ENCODE data around the gene UBE2Q1. TPM values are rescaled to one million over a fixed set of nuclear protein-coding genes. Genes with fewer than 3 reads are reported as not detected.

The UBE2Q1 gene
- total and polyA plus RNA-seq, 2 of the 4 experiments (the other 2 are of a cell fraction): 20.6 to 24.7 TPM

DNA sequence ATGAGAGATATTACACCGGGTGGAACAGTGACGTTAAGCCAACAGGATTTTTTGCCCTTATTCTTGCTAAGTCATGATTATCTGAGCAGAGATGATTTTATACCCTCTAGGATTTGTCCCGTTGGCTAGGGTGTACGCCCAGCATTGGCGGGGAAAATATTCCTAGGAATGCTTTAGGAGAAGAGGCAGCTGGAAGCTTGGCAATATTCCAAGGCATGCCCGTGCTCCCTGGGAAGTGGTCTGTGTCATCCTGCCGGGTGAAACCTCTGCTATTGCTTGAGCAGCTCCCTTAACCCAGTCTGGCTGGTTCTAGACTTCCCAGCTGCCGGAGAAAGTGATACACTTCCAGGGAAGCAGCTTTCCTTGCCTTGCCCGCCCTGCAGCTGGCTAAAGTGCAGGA, 25.3 kb upstream of the UBE2Q1 start:
- Histone ChIP-seq H3K4ac (ENCODE audit: low read depth, low read length) (no peak overlapping the region), H3K14ac (replicated peaks; ENCODE audit: low read depth, low read length) (no peak overlapping the region), H3K18ac (ENCODE audit: low read depth, low read length) (no peak overlapping the region), H3K9me3 (ENCODE audit: control insufficient read depth, insufficient read depth, low read length) (no peaks in the 10 kb centered on the region), H4K20me1 (ENCODE audit: insufficient read depth, low read length) (peaks cover 30% of the 10 kb centered on the region; the same call in 1 of the 2 replicates), H3K56ac (ENCODE audit: extremely low read depth, insufficient read depth, low read length) (no peak overlapping the region), H3K9me1 (ENCODE audit: insufficient read depth, low read length) (peaks cover 4% of the 10 kb centered on the region), H3K79me1 (ENCODE audit: low read depth in 1 of 2, low read length in 2 of 2) (peaks cover 5 to 38% of the 10 kb centered on the region in 2 experiments), H2BK15ac (ENCODE audit: low read depth, low read length) (no peak overlapping the region), H2AK5ac (ENCODE audit: low read depth, low read length) (no peak overlapping the region), H2BK120ac (ENCODE audit: low read depth, low read length) (no peak overlapping the region), H2AK9ac (replicated peaks; ENCODE audit: low read depth, low read length, poor library complexity) (no peak overlapping the region), H3K27ac (ENCODE audit: insufficient read depth, low read length) (no peak overlapping the region), H3K23ac (ENCODE audit: low read depth, low read length) (no peak overlapping the region), H2BK20ac (ENCODE audit: low read depth, low read length) (no peak overlapping the region), H4K8ac (ENCODE audit: low read depth in 2 of 2, low read length in 2 of 2) (no peak overlapping the region), H3K4me1 (ENCODE audit: control insufficient read depth, insufficient read depth, low read length) (peaks cover 3% of the 10 kb centered on the region), H3K4me2 (ENCODE audit: low read depth, low read length) (no peak overlapping the region), H3K9ac (ENCODE audit: low read depth, low read length) (no peak overlapping the region), H2AFZ (replicated peaks; ENCODE audit: low read length, poor library complexity) (no peak overlapping the region), H3K27me3 (ENCODE audit: control insufficient read depth, insufficient read depth, low read length) (no peaks in the 10 kb centered on the region), H4K5ac (ENCODE audit: low read depth, low read length) (no peak overlapping the region), H4K91ac (ENCODE audit: insufficient read depth, low read depth, low read length) (no peak overlapping the region), H2BK5ac (ENCODE audit: low read depth, low read length, poor library complexity, severe bottlenecking) (no peak overlapping the region), H3K36me3 (ENCODE audit: control insufficient read depth, insufficient read depth, low read length) (peaks cover 88% of the 10 kb centered on the region), H3K4me3 (ENCODE audit: insufficient read depth, low read depth, low read length) (no peak overlapping the region)
- BruUV-seq (replicated peaks): no TSS peak
- intact Hi-C loops (cut with micrococcal nuclease): no loop called here
- ChIA-PET POLR2A (ENCODE audit: unreplicated experiment) (no interaction called here), CTCF (interaction anchor here (0.6 kb wide), 1 partner anchor 219 kb away, joined by 3 read pairs; no protein-coding TSS in a partner anchor)
- WGBS, 2 experiments (ENCODE audit: extremely low coverage in 2 of 2, insufficient read length in 1 of 2): 51% methylated on average over 4 of the region's 9 CpGs; no CpG with 5 or more reads in 1 of the 2 experiments
- in situ Hi-C loops (cut with MboI; ENCODE audit: low sequenced_read_pairs): no loop called here
- TF ChIP-seq, protein P1, sequence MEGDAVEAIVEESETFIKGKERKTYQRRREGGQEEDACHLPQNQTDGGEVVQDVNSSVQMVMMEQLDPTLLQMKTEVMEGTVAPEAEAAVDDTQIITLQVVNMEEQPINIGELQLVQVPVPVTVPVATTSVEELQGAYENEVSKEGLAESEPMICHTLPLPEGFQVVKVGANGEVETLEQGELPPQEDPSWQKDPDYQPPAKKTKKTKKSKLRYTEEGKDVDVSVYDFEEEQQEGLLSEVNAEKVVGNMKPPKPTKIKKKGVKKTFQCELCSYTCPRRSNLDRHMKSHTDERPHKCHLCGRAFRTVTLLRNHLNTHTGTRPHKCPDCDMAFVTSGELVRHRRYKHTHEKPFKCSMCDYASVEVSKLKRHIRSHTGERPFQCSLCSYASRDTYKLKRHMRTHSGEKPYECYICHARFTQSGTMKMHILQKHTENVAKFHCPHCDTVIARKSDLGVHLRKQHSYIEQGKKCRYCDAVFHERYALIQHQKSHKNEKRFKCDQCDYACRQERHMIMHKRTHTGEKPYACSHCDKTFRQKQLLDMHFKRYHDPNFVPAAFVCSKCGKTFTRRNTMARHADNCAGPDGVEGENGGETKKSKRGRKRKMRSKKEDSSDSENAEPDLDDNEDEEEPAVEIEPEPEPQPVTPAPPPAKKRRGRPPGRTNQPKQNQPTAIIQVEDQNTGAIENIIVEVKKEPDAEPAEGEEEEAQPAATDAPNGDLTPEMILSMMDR (conservative IDR thresholded peaks at IDR 0.05; ENCODE audit: low read depth, low read length): no peak
- no peak for TF ChIP-seq RFX5 (IDR thresholded peaks at IDR 0.05; ENCODE audit: low read depth, low read length)
- ATAC-seq (ENCODE audit: low read depth): peak; percentile 67
- dilution Hi-C loops (cut with HindIII; ENCODE audit: low sequenced_read_pairs, unreplicated experiment): no loop called here
- peak; percentile 58 for DNase-seq

Data from IMR-90 (cell line).